Stimulated activated CD4-positive, alpha-beta T cell treated with anti-CD3 and anti-CD28 coated beads, Interleukin-1b, Interleukin-23, amount 100 ng/mL, for 1 hour (primary cell): ENCODE data around the gene WDR36.
A peak's percentile ranks its signal among the peaks of the same experiment; 100 is the strongest.

Experiments used
- DNase-seq, 2 donors: peaks; one replicate each; pipeline ENCODE4 v3.0.0-alpha.2; 2020; ENCODE audit warnings: low read depth in 2 of 2

WDR36 gene

GRCh38 chr5:111092062-111092853, at the start of gene WDR36:
Gene WDR36 (plus strand): TSS chr5:111092348. CDS start chr5:111092457, 109 bp downstream.
- DNase-seq: peak; percentile 69 to 79

- no peak for DNase-seq
Measured at GRCh38 chr5:111043712-111044506, 48.2 kb upstream of the WDR36 start.

GRCh38 chr5:111058064-111058463, 34.1 kb upstream of the WDR36 start:
- no peak for DNase-seq

- no peak for DNase-seq
Measured at GRCh38 chr5:111060169-111060568, 32.0 kb upstream of the WDR36 start.

GRCh38 chr5:111061618-111062017, 30.5 kb upstream of the WDR36 start:
- DNase-seq: no peak

- no peak for DNase-seq
Measured at GRCh38 chr5:111063709-111064322, 28.3 kb upstream of the WDR36 start.

GRCh38 chr5:111066261-111066938, 25.7 kb upstream of the WDR36 start:
- no peak for DNase-seq

GRCh38 chr5:111068213-111068612, 23.9 kb upstream of the WDR36 start:
- DNase-seq: no peak

- DNase-seq: no peak
Measured at GRCh38 chr5:111069839-111070238, 22.3 kb upstream of the WDR36 start.

GRCh38 chr5:111070272-111071134, 21.6 kb upstream of the WDR36 start:
- no peak for DNase-seq

- DNase-seq: no peak
Measured at GRCh38 chr5:111071413-111071812, 20.7 kb upstream of the WDR36 start, which contains the start of gene TSLP. Gene TSLP (plus strand): TSS chr5:111071713. CDS start chr5:111071891, 178 bp downstream.

GRCh38 chr5:111072949-111073682, 19.0 kb upstream of the WDR36 start:
- peak in 1 of 2 donors; percentile 48 for DNase-seq

GRCh38 chr5:111074244-111074643, 17.9 kb upstream of the WDR36 start:
- no peak for DNase-seq

- no peak for DNase-seq
Measured at GRCh38 chr5:111075520-111075919, 16.6 kb upstream of the WDR36 start.

GRCh38 chr5:111076091-111076490, 16.1 kb upstream of the WDR36 start:
- no peak for DNase-seq

- DNase-seq: no peak
Measured at GRCh38 chr5:111077678-111078077, 14.5 kb upstream of the WDR36 start.

GRCh38 chr5:111079846-111080245, 12.3 kb upstream of the WDR36 start:
- no peak for DNase-seq

- DNase-seq: no peak
Measured at GRCh38 chr5:111083323-111083722, 8.8 kb upstream of the WDR36 start.

- no peak for DNase-seq
Measured at GRCh38 chr5:111095982-111096381, 3.8 kb downstream of the WDR36 start.
